GM21528 (cell line): ENCODE measurements around the gene TTC23.
"Not testable (repeated sequence)": the region's sequence is repeated elsewhere in the genome, so short reads cannot be mapped to it uniquely, and the experiment has no call there.

Experiments
- ATAC-seq: cut with Tn5 transposase; IDR thresholded peaks from one replicate; pipeline ENCODE4 v1.9.1; 2021; ENCODE audit warnings: mild to moderate bottlenecking, moderate library complexity; ENCODE audit not compliant: unreplicated experiment, low FRiP score

TTC23 gene

GRCh38 chr15:99250494-99250856 is 1.1 kb upstream of the TTC23 start:
- ATAC-seq, result no peak

DNA sequence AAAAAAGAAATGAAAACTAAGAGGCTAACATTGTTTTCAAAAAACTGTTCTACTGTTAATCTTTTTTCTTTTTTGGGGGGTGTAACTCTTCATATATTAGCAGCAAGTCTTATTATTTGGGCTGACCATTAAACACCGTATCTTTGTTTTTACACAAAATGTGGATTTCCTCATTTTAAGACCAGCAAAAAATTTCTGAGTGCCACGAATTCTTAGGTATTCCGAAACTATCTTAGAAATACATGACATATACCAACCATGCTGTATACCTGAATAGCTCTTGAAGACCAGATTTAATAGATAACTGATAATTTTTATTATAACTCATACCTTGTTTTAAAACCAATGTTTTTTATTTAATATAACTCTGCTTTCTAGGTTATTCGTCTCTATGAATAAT is 620 bp upstream of the TTC23 start:
- no peak for ATAC-seq

DNA sequence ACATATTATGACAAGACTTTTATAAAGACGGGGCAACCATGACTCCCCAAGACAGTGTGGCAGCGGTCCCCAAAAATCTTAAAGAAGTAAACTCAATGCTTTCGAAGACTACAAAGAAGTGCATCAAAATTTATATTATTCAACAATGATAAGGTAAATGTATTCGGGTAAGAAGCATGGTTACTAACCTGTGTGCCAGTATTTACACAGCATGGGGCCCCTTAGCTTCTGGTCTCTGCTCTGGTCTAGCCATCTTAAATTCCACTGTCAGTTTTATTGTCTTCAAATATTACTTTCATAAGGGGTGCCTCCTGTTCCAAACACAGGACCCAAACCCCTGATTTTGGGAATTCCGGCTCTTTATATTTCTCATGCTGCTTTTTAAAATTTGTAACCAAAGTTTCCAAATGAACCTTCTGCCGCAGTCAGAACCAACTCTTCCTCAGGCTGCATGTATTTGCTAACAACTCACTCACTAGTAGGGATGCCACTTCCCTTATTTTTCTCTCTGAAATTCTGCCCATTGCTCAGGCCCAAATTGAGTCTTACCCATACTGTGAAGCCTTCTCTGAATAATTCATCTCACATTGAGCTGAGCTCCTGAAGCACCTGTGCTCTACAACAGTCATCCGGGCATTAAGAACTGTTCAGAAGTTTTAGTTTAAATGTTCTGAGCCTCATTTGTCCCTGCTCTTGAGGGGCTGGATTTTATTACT is 1.2 kb downstream of the TTC23 start:
- ATAC-seq, result no peak

GRCh38 chr15:99247062-99247461 is 2.3 kb downstream of the TTC23 start:
- no peak for ATAC-seq

- ATAC-seq, result no peak
Observed at GRCh38 chr15:99244306-99244705, 5.1 kb downstream of the TTC23 start.

DNA sequence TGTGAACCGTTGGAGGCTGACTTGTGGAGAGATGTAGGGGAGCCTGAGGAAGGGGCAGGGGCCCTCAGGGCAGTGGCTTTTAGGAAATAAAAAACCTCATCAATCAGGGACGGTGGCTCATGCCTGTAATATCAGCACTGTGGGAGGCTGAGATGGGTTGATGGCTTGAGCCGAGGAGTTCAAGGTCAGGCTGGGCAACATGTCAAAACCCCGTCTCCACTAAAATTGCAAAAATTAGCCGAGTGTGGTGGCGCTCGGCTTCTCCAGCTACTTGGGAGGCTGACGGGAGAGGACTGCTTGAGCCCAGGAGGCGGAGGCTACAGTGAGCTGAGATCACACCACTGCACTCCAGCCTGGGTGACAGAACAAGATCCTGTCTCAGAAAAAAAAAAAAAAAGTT is 7.6 kb downstream of the TTC23 start:
- ATAC-seq, result no peak

DNA sequence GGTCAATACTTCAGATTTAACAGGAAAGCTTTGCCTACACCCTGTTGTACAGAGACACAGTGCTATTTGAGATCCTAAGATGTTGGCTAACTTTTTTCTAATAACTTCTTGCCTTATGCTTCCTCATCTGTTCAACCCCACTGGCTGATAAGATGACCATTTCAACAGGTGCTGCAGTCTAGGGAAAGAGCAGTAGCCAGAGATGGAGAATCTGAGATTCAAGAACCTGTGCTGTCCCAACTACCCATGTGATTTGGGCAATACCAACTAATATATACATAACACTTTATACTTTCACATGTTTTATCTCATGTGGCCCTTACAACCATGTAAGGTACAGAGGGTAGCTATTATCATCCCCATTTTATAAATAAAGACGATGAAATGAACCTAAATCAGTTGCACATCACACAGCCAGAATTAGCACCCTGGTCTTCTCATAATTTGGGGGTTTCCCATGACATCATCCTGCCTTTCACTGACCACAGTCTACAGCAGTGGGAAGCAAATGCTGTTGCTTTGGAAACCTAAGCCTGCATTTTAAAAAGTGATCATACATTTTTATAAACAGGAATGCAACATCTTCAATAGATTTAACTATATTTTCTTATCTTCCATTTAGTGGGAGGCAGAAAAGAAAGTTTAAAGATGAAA is 9.7 kb downstream of the TTC23 start:
- ATAC-seq, result peak; percentile 91

GRCh38 chr15:99238849-99239248 is 10.5 kb downstream of the TTC23 start:
- ATAC-seq, result no peak

GRCh38 chr15:99234160-99234559 is 15.2 kb downstream of the TTC23 start:
- ATAC-seq, result not testable (repeated sequence)

GRCh38 chr15:99232740-99233139 is 16.6 kb downstream of the TTC23 start:
- ATAC-seq, result no peak

GRCh38 chr15:99230867-99231266 is 18.5 kb downstream of the TTC23 start:
- no peak for ATAC-seq

DNA sequence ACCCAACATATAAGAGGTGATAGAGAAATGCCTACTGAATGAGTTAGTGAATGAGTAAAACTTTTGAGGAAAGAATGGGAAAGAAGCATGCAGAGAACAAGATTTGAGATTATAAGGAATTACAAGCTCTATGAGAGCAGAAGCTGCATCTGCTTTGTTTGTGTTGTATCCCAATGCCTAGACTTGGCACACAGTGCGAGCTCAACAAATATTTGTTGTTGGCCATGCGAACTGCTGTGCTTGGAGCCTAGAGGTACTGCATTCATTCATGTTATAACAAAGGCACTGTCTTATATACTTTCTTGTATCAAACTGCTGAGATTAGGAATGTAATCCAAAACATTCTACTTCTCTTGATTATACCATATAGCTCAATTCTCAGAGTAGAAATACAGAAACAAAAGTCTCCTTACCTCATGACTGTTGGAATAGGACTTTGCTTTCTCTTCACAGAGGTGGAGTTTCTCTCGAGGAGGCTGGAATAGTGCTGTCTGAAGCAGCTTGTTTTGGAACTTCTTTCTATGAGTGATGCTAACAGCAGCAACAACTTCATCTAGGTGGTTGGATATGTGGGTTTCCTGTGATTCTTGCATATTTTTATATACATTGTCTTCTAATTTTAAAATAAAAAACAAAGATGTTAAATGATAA is 21.1 kb downstream of the TTC23 start:
- ATAC-seq, result no peak

DNA sequence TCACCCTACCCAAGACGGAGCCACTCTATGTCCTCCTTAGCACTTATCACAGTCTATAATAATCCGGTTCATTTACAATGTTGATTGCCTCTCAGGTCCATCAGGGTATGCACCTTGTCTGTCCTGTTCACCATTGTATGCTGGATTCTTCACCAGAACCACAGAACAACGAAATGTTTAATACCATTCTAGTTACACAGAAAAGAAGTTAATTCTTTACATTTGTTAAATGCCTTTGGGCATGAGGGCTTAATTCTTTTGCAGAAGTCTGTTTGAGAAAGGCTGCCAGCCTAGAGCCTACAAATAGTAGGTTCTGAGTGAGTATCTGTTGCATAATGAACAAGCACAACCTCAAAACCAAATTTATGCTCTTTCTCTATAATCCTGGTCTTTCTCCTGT is 22.6 kb downstream of the TTC23 start:
- no peak for ATAC-seq

GRCh38 chr15:99224372-99225214 is 24.8 kb downstream of the TTC23 start:
- ATAC-seq, result no peak

DNA sequence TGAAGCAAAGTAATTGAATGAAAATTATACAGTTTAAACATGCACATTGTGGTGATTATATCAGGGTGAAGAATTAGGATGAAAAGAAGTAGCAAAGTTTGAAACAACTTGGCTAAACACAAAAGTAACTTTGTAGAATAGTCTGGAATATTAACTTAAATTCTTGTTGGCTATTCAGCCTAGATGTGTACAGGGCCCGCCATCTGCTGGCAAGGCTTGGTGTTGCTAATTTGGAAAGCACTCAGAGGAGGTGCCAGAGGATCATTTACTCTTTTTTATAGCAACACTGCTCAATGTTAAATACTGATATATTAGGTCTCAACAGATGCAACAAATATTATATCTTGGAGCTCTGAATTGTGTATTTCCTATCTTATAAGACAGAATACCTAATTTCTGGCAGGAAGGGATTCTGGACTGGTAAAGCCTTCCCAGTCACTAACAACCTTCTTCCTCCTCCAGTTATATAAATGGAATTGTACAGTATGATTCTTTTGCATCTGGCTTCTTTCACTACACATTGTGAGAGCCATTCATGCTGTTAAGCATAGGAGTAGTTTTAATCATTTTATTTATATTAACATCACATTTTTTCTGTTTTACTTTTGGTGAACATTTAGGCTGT is 36.1 kb downstream of the TTC23 start:
- ATAC-seq, result peak; percentile 68

DNA sequence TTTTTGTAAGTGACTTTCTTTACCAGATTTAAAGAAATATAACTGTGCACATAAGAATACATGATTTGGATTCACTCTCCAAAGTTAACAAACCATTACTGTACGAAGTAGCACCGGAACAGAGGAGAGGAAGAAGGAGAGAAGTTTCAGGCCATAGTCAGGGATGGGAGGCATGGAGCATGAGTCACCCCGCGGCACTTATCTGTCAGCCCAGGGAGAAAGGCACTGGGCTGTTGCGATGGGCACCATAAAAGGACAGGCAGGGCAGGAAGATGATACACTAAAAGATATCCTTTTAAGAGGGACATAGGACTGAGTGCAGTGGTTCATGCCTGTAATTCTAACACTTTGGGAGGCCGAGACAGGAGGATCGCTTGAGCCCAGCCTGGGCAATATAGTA is 37.0 kb downstream of the TTC23 start:
- ATAC-seq, result no peak

DNA sequence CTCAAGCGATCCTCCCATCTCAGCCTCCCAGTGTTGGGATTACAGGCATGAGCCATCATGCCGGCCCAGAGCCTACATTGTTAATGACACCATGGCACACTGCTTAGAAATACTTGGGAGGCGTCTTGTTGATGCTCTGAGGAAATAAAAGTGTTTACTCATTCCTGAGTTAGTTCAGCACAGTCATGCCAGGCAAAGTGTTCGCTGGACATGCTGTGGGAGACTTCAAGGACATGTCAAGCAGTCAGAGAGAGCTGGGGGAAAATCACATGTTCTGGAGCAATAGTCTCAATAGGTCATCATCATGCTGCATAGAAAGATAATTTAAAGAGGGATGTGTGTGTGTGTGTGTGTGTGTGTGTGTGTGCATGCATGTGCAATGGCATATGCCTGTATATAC is 37.5 kb downstream of the TTC23 start:
- ATAC-seq, result no peak

DNA sequence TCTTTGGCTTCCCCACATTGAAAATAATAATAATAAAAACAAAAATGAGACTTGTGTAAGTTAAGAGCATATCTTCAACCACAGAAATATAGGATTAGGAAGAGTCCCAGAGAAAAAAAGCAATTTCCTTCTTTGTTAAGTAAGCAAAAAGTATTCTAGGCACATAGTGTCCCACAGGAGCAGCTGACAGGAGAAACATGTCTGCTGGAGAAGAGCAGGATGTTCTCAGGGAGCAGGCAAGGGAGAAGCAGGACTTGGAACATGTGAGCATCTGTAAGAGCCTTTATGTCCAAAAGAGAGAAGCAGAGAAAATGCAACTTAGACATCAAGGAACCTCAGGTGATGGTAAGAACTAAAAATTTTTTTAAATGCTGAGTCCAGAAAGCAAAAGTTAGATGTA is 39.0 kb downstream of the TTC23 start:
- ATAC-seq, result no peak

DNA sequence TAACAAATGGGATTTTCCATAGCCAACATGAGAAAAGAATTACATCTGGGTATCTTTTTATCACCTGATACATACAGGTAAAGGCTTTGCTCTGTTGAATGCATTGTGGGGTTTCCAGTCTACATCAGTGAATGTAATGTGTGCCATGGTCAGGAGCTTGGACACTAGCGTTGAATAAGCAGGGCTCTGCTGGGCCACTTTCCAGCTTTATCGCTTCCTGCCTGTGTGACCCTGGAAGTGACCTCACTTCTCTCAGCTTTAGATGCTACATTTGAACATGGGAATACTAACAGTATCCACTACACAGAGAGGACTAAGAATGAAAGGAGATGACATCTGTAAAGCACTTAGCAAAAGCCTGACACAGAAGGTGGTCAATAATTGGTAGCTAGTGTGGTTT is 40.1 kb downstream of the TTC23 start:
- ATAC-seq, result no peak

GRCh38 chr15:99207672-99208071 is 41.7 kb downstream of the TTC23 start:
- no peak for ATAC-seq

DNA sequence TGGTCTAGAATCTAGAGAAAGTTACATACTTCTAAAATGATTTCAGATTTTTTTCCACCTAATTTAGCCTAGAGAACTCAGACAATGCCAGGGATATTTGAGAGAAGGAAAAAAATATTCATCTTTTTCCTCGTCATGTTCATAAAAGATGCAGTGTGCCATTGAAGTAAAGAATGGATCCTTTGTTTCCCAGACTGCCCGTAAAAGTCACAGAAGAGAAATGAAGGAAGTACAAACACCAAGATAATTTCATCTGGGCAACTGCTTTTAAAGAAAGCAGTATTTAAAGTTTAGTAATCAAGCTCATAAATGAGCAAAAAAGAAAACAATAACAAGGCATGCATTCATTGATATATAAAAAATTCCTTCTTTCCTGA is 47.2 kb downstream of the TTC23 start:
- ATAC-seq, result no peak
